Measurements from ENCODE around the gene BIRC6.

GRCh38 chr2:32402091-32402490 lies 45.3 kb downstream of the BIRC6 start:
- TF ChIP-seq TAF1 (IDR thresholded peaks at IDR 0.05; ENCODE audit: borderline replicate concordance, low read depth, low read length) (no peak), POLR2A (IDR thresholded peaks at IDR 0.05; ENCODE audit: low read depth, low read length) (no peak)
